22Rv1 (cell line): ENCODE results near the gene GCAT.

Source experiments
- H3K27ac ChIP-seq: fragments of 450-650 bp; 2 replicates; pipeline ENCODE4 v1.5.1; 2017
- CTCF ChIP-seq: fragments of 450-650 bp; IDR thresholded peaks from 2 replicates; pipeline ENCODE4 v1.5.1; 2017; ENCODE audit warnings: mild to moderate bottlenecking
- ZFX ChIP-seq: fragments of 450-650 bp; IDR thresholded peaks from 2 replicates; pipeline ENCODE4 v1.6.1; 2017; ENCODE audit warnings: antibody characterized with exemption, borderline replicate concordance

GCAT gene

GRCh38 chr22:37774728-37775127, 33.0 kb upstream of the GCAT start:
- peak overlapping the region; percentile 86 for H3K27ac ChIP-seq
- TF ChIP-seq ZFX, result no peak
- no peak for TF ChIP-seq CTCF

DNA sequence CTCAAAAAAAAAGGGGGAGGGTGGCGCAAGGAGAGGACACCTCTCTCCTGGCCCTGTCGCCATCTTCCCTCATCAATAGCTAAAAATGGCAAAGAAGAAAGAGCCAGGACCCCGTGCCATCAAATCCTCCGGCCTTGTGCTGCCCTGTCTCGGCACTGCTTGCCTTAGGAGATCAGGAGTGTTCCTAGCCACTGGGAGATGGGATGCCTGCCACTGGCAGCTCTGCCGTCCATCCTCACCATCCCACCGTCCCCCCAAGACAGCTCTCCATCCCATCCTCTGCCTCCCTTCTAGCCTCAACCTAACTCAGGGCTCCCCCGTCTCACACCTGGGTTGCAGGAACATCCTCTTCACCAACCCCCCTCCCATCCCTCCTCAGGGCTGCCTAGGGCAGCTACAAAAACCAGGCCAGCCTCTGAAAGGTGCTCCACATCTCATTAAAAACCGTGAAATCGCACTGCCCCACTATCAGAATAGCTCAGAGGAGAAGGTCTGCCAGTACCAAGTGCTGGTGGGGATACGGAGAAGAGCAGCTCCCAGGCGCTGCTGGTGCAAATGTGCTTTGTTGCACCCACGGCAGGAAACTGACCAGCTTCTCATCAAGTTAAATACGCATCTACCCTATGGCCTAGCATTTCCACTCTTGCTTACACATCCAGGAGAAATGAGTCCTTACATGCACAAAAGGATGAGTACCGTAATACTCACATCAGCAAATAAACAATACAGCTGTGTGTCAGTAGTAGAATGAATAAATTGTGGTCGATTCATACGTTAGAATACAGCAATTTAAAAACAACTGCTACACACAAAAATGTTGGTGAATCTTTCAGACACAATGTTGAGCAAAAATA, 31.7 kb upstream of the GCAT start:
- TF ChIP-seq ZFX (no peak), CTCF (no peak)
- peak overlapping the region; percentile 86 for H3K27ac ChIP-seq

GRCh38 chr22:37776639-37777005, 31.1 kb upstream of the GCAT start:
- TF ChIP-seq ZFX, result no peak
- no peak for TF ChIP-seq CTCF
- peak overlapping the region; percentile 86 for H3K27ac ChIP-seq

DNA sequence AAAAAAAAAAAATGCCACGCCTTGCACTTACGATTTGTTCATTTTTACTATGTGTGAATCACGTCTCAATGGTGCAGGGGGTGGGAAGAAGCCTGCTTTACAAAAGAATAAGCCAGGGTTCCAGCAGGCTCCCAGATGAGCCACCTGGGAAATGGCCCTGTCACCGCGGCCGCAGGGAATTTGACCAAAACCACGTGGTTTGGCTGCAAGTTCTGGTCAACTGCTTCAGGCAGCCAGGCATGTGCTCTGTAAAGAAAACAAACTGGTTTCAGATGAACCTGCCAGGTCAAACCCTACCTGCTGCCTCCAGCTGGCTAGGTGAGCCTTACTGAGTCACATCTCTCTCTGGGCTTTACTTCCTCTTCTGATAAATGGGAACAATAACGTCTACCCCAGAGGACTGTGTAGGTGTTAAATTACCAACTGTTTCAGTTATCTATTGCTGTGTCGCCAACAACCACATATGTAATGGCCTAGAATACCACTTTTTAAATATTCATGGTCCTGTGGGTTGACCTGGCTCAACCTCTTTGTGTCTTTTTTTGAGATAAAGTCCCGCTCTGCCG, 30.5 kb upstream of the GCAT start:
- peak overlapping the region; percentile 86 for H3K27ac ChIP-seq
- TF ChIP-seq CTCF (no peak), ZFX (no peak)

DNA sequence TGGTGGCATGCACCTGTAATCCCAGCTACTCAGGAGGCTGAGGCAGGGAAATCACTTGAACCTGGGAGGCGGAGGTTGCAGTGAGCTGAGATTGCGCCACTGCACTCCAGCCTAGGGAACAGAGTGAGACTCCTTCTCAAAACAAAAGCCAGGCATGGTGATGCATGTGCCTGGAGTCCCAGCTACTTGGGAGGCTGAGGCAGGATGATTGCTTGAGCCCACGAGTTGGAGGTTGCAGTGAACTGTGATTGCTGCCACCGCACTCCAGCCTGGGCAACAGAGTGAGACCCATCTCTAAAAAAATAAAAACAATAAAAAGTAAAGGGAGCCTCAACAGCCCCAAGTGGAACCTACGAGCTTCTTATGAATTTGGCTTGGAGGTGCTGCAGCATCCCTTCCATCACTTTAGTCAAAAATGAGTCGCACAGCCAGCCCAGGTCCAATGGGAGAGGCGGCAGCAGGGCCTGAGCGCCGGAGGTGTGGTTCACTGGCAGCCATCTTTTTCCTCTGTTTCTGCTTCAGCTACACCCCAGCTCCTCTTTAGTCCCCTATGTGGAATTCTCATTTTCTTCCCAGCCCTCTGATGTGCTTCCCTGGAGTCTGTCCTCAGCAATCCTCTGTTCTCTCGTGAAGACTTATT, 29.2 kb upstream of the GCAT start:
- peak overlapping the region; percentile 86 for H3K27ac ChIP-seq

DNA sequence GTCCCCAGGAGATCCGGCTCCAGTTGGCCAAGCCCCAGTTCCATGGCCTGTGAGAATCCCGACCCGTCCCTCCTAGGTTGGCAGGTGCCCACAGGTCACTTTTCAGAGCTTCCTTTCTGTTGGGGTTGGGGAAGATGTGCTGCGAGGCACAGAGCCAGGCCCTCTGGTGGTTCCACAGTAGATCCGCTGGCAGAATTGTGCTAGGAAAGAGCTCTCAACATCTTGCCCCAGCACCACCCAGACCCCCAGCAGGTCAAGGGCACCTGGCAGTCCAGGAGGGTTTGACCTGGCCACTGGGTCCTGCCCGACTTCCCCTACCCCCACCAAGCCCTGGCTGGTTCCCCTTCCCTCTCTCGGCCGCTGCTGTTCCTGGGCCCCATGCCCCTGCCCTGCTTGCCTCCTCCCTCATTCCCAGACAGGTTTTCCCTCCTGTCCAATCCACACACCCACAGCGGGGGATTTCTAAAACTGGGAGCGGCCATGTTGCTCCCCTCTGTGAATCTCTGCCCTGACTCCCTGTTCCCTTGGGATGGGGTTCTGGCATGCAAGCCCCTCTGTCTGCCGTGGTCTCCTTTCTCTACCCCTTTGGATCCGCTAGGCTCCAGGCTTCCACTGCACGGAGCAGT, 26.2 kb upstream of the GCAT start:
- H3K27ac ChIP-seq, result no peak overlapping the region
- TF ChIP-seq ZFX, result no peak
- TF ChIP-seq CTCF, result peak; percentile 36

More for the DNA sequence above, 29.2 kb upstream of the GCAT start:
- TF ChIP-seq ZFX (no peak), CTCF (no peak)
